ENCODE measurements around the gene FAM98C.

DNA sequence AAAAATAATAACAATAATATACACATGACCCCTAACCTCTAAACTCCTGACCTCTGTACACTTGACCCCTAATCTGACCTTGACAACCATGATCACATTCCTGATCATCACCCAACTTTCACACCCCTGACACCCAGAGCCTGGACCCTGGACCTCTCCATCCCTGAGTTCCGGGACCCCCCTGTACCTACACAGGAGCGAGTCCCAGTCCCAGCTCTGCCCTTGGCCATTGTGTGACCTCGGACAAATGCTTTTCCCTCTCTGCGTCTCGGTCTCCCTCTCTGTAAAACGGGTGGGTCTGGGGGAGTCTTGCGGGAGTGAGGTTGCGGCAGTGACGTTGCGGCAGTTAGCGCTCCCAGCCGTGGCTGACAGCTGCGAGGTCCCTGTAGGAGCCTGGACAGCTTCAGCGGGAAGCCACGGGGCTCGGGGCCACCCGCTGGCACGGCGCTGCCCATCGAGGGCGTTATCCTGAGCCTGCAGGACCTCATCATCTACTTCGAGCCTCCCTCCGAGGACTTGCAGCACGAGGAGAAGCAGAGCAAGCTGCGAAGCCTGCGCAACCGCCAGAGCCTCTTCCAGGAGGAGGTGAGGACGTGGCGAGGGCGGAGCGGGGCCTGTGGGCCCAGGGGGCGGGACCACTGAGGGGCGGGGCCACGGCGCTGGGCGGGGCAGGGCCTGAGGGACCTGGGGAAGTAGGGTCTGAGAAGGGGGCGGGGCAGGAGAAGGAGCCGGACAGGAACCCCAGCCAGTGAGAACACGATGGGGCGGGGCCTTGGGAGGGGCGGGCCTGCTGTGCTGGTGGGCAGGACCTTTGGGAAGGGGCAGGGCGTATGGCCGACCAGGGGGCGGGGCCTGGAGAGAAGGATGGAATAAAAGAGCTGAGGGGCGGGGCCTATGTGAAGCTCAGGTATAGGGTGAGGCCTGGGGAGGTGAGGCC is 49.8 kb downstream of the FAM98C start:
- no peak for TF ChIP-seq POLR2A (IDR thresholded peaks at IDR 0.05)
- TF ChIP-seq, protein P1, sequence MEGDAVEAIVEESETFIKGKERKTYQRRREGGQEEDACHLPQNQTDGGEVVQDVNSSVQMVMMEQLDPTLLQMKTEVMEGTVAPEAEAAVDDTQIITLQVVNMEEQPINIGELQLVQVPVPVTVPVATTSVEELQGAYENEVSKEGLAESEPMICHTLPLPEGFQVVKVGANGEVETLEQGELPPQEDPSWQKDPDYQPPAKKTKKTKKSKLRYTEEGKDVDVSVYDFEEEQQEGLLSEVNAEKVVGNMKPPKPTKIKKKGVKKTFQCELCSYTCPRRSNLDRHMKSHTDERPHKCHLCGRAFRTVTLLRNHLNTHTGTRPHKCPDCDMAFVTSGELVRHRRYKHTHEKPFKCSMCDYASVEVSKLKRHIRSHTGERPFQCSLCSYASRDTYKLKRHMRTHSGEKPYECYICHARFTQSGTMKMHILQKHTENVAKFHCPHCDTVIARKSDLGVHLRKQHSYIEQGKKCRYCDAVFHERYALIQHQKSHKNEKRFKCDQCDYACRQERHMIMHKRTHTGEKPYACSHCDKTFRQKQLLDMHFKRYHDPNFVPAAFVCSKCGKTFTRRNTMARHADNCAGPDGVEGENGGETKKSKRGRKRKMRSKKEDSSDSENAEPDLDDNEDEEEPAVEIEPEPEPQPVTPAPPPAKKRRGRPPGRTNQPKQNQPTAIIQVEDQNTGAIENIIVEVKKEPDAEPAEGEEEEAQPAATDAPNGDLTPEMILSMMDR (IDR thresholded peaks at IDR 0.05), result no peak

Measured in Peyer's patch (tissue), 4 donors.